ENCODE results near the gene GLCCI1.

DNA sequence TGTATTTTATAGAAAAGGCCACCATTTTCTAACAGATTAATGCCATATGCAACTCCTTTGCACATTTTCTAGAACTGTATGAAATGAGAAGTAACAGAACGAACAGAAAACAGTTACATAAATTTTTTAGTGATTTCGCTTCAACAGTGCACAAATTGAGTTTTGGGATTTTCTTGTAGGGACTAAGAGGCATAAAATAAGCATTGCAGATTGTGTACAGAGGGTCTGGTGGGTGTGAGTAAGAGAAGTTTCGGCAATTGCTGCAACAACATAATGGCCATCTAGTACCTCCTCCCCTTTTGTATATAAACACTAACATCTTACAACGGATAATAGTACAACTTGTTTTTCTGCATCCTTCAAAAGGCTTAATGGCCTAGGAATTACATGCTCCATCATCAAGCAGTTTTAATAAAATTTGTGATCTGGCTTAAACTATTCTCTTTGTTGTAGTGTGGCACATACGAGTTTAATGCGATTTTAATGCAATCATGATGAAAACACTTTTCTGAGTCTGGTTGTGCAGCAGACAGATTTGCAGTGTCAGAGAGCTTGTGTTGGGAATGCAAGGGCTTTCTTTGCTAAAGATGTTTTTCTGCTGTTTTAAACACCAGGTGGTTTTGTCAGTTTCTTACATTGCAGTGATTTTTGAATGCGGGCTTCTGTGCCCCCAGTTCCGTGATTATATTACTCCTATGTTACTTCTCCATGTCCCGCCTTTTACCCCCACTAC, 2.9 kb downstream of the GLCCI1 start:
- TF ChIP-seq POLR2A (IDR thresholded peaks at IDR 0.05; ENCODE audit: extremely low read depth, insufficient read length) (no peak), MYC (IDR thresholded peaks at IDR 0.05; ENCODE audit: low read depth, low read length) (no peak)
- TF ChIP-seq, protein P1, sequence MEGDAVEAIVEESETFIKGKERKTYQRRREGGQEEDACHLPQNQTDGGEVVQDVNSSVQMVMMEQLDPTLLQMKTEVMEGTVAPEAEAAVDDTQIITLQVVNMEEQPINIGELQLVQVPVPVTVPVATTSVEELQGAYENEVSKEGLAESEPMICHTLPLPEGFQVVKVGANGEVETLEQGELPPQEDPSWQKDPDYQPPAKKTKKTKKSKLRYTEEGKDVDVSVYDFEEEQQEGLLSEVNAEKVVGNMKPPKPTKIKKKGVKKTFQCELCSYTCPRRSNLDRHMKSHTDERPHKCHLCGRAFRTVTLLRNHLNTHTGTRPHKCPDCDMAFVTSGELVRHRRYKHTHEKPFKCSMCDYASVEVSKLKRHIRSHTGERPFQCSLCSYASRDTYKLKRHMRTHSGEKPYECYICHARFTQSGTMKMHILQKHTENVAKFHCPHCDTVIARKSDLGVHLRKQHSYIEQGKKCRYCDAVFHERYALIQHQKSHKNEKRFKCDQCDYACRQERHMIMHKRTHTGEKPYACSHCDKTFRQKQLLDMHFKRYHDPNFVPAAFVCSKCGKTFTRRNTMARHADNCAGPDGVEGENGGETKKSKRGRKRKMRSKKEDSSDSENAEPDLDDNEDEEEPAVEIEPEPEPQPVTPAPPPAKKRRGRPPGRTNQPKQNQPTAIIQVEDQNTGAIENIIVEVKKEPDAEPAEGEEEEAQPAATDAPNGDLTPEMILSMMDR (IDR thresholded peaks at IDR 0.05; ENCODE audit: low read depth, low read length), result no peak
- TF ChIP-seq, protein P2, sequence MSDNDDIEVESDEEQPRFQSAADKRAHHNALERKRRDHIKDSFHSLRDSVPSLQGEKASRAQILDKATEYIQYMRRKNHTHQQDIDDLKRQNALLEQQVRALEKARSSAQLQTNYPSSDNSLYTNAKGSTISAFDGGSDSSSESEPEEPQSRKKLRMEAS (IDR thresholded peaks at IDR 0.05; ENCODE audit: low read depth, low read length), result no peak
